HepG2 (cell line): ENCODE results near the gene NIN. TPM values are rescaled to one million over a fixed set of nuclear protein-coding genes. Genes with fewer than 3 reads are reported as not detected.

Experiments
- ASH2L ChIP-seq: fragments of 300-600, 200-600 bp; sonication (generic); IDR thresholded peaks from 2 replicates; pipeline ENCODE4 v1.7.0; 2017; ENCODE audit warnings: low read depth, mild to moderate bottlenecking, moderate library complexity, mixed read lengths, low read length; ENCODE audit not compliant: insufficient read length
- FOSL2 ChIP-seq: sonication (generic); formaldehyde crosslinking; IDR thresholded peaks from 2 replicates; pipeline ENCODE4 v1.4.0; 2020; ENCODE audit warnings: missing genetic modification reagents
- KDM3A ChIP-seq: IDR thresholded peaks from 2 replicates; pipeline ENCODE4 v1.6.1; 2018; ENCODE audit warnings: low read depth, missing compliant biosample characterization
- KLF16 ChIP-seq, 2 experiments: sonication (generic) in 1 of 2; formaldehyde crosslinking in 1 of 2; IDR thresholded peaks; 2 replicates each; pipeline versions ENCODE4 v1.6.1 to v1.8.0; 2016 to 2023; ENCODE audit warnings: missing genetic modification reagents in 2 of 2, missing compliant biosample characterization in 1 of 2
- PAWR ChIP-seq: sonication (generic); formaldehyde crosslinking; IDR thresholded peaks from 2 replicates; pipeline ENCODE4 v1.4.0; 2020; ENCODE audit warnings: missing genetic modification reagents, mild to moderate bottlenecking, borderline replicate concordance
- REPIN1 ChIP-seq: sonication (generic); formaldehyde crosslinking; IDR thresholded peaks from 2 replicates; pipeline ENCODE4 v1.8.0; 2022; ENCODE audit warnings: missing genetic modification reagents, low read depth, mild to moderate bottlenecking, borderline replicate concordance
- ZFP82 ChIP-seq: sonication (generic); formaldehyde crosslinking; IDR thresholded peaks from 2 replicates; pipeline ENCODE4 v1.5.1; 2020; ENCODE audit warnings: mild to moderate bottlenecking, missing genetic modification reagents, borderline replicate concordance
- ZFYVE20 ChIP-seq: sonication (generic); formaldehyde crosslinking; IDR thresholded peaks from 2 replicates; pipeline ENCODE4 v1.8.0; 2023; ENCODE audit warnings: low read depth, mild to moderate bottlenecking, moderate library complexity, missing genetic modification reagents, borderline replicate concordance
- ZNF501 ChIP-seq: sonication (generic); formaldehyde crosslinking; IDR thresholded peaks from 2 replicates; pipeline ENCODE4 v1.5.1; 2020; ENCODE audit warnings: mild to moderate bottlenecking, moderate library complexity, missing genetic modification reagents
- ZNF547 ChIP-seq: sonication (generic); formaldehyde crosslinking; IDR thresholded peaks from 2 replicates; pipeline ENCODE4 v1.5.1; 2020; ENCODE audit warnings: mild to moderate bottlenecking, missing genetic modification reagents
- ZNF557 ChIP-seq: sonication (generic); formaldehyde crosslinking; IDR thresholded peaks from 2 replicates; pipeline ENCODE4 v1.4.0; 2020; ENCODE audit warnings: missing genetic modification reagents
- ZNF577 ChIP-seq: sonication (generic); formaldehyde crosslinking; IDR thresholded peaks from 2 replicates; pipeline ENCODE4 v1.4.0; 2020; ENCODE audit warnings: mild to moderate bottlenecking, low read depth, missing genetic modification reagents, borderline replicate concordance
- ZNF660 ChIP-seq: sonication (generic); formaldehyde crosslinking; IDR thresholded peaks from 2 replicates; pipeline ENCODE4 v1.5.1; 2020; ENCODE audit warnings: mild to moderate bottlenecking, low read depth, missing genetic modification reagents, borderline replicate concordance
- ZNF678 ChIP-seq: sonication (generic); formaldehyde crosslinking; IDR thresholded peaks from 2 replicates; pipeline ENCODE4 v1.4.0; 2020; ENCODE audit warnings: mild to moderate bottlenecking, missing genetic modification reagents
- ZNF879 ChIP-seq: sonication (generic); formaldehyde crosslinking; IDR thresholded peaks from 2 replicates; pipeline ENCODE4 v1.8.1; 2023; ENCODE audit warnings: missing genetic modification reagents
- polyA plus RNA-seq, 8 experiments: library from polyadenylated mRNA; depleted of rRNA in 3 of 8; stranded (reverse) in 7 of 8; unstranded in 1 of 8; fragments of >200 nt; fragmentation: Illumina TruSeq in 4 of 8; extraction: Trizol in 4 of 8; gene quantifications; 2 replicates each; pipeline versions ENCODE4 v1.2.1 to v1.2.3, GENCODE V29; 2011 to 2016; ENCODE audit warnings: low read depth in 4 of 8, missing spikeins in 1 of 8, mixed read lengths in 1 of 8; ENCODE audit not compliant: insufficient read depth in 1 of 8
- total RNA-seq, 5 experiments: library from RNA; depleted of rRNA; stranded (reverse); fragments of >200 nt; fragmentation: Illumina TruSeq; extraction: Trizol; gene quantifications; 2 replicates each; pipeline ENCODE4 v1.2.3, GENCODE V29; 2016; ENCODE audit warnings: low read depth in 1 of 5
- TF ChIP-seq, protein P1 (sequence below): sonication (generic); formaldehyde crosslinking; IDR thresholded peaks from 2 replicates; pipeline ENCODE4 v1.5.0; 2020; ENCODE audit warnings: missing genetic modification reagents
- TF ChIP-seq, protein P2 (sequence below): sonication (generic); formaldehyde crosslinking; IDR thresholded peaks from 2 replicates; pipeline ENCODE4 v1.5.0; 2020; ENCODE audit warnings: mild to moderate bottlenecking, missing genetic modification reagents, borderline replicate concordance

Gene NIN
- total and polyA plus RNA-seq, 2 of the 13 experiments (the other 11 are each of a cell fraction or from before 2014, with no cell fraction given): 2.8 to 9.7 TPM

DNA sequence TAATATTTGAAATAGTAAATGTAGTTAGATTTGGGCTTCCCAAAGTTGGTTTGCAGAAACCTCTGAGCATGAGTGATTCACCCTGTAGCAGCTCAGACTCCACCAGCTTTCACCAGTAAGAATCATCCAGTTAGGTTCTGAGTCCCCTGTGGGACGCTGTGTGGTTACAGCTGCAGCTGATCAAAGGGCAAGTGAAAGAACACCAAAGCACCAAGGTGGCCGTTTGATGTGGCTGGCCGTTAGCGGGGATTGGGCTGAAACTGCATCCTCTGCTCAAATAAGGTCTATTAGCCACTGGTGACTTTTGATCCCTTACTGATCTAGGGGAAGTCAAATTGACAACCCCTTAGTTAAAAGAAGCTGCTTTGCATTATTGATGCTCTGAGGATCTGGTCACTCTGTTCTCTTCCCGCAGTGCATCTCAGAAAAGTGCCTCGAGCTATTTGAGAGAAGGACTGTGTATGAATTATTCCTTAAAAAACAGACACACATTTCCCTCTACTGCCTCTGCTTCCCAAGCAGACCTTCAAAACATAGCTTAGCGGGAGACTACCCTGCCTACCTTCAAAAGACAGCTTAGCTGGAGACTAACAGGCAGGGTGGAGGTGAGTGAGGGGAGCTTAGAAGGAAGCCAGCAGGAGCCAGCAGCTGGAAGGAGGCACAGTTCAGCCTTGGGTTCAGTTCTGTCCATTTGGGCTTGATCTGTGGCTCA, 44.6 kb upstream of the NIN start (continued):
- peak; percentile 51 for TF ChIP-seq ASH2L
- no peak for TF ChIP-seq ZNF547 (CRISPR knock-in tag)
- no peak for TF ChIP-seq KDM3A (CRISPR knock-in tag)
- TF ChIP-seq FOSL2 (CRISPR knock-in tag): peak; percentile 81
- no peak for TF ChIP-seq ZNF879 (CRISPR knock-in tag)
- no peak for TF ChIP-seq ZNF660 (CRISPR knock-in tag)
- TF ChIP-seq, protein P1, sequence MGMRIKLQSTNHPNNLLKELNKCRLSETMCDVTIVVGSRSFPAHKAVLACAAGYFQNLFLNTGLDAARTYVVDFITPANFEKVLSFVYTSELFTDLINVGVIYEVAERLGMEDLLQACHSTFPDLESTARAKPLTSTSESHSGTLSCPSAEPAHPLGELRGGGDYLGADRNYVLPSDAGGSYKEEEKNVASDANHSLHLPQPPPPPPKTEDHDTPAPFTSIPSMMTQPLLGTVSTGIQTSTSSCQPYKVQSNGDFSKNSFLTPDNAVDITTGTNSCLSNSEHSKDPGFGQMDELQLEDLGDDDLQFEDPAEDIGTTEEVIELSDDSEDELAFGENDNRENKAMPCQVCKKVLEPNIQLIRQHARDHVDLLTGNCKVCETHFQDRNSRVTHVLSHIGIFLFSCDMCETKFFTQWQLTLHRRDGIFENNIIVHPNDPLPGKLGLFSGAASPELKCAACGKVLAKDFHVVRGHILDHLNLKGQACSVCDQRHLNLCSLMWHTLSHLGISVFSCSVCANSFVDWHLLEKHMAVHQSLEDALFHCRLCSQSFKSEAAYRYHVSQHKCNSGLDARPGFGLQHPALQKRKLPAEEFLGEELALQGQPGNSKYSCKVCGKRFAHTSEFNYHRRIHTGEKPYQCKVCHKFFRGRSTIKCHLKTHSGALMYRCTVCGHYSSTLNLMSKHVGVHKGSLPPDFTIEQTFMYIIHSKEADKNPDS (CRISPR knock-in tag): no peak
- TF ChIP-seq REPIN1 (CRISPR knock-in tag): no peak
- no peak for TF ChIP-seq ZNF557 (CRISPR knock-in tag)
- TF ChIP-seq, protein P2, sequence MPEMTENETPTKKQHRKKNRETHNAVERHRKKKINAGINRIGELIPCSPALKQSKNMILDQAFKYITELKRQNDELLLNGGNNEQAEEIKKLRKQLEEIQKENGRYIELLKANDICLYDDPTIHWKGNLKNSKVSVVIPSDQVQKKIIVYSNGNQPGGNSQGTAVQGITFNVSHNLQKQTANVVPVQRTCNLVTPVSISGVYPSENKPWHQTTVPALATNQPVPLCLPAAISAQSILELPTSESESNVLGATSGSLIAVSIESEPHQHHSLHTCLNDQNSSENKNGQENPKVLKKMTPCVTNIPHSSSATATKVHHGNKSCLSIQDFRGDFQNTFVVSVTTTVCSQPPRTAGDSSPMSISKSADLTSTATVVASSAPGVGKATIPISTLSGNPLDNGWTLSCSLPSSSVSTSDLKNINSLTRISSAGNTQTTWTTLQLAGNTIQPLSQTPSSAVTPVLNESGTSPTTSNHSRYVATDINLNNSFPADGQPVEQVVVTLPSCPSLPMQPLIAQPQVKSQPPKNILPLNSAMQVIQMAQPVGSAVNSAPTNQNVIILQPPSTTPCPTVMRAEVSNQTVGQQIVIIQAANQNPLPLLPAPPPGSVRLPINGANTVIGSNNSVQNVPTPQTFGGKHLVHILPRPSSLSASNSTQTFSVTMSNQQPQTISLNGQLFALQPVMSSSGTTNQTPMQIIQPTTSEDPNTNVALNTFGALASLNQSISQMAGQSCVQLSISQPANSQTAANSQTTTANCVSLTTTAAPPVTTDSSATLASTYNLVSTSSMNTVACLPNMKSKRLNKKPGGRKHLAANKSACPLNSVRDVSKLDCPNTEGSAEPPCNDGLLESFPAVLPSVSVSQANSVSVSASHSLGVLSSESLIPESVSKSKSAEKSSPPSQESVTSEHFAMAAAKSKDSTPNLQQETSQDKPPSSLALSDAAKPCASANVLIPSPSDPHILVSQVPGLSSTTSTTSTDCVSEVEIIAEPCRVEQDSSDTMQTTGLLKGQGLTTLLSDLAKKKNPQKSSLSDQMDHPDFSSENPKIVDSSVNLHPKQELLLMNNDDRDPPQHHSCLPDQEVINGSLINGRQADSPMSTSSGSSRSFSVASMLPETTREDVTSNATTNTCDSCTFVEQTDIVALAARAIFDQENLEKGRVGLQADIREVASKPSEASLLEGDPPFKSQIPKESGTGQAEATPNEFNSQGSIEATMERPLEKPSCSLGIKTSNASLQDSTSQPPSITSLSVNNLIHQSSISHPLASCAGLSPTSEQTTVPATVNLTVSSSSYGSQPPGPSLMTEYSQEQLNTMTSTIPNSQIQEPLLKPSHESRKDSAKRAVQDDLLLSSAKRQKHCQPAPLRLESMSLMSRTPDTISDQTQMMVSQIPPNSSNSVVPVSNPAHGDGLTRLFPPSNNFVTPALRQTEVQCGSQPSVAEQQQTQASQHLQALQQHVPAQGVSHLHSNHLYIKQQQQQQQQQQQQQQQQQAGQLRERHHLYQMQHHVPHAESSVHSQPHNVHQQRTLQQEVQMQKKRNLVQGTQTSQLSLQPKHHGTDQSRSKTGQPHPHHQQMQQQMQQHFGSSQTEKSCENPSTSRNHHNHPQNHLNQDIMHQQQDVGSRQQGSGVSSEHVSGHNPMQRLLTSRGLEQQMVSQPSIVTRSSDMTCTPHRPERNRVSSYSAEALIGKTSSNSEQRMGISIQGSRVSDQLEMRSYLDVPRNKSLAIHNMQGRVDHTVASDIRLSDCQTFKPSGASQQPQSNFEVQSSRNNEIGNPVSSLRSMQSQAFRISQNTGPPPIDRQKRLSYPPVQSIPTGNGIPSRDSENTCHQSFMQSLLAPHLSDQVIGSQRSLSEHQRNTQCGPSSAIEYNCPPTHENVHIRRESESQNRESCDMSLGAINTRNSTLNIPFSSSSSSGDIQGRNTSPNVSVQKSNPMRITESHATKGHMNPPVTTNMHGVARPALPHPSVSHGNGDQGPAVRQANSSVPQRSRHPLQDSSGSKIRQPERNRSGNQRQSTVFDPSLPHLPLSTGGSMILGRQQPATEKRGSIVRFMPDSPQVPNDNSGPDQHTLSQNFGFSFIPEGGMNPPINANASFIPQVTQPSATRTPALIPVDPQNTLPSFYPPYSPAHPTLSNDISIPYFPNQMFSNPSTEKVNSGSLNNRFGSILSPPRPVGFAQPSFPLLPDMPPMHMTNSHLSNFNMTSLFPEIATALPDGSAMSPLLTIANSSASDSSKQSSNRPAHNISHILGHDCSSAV (CRISPR knock-in tag): no peak
- no peak for TF ChIP-seq KLF16 (CRISPR knock-in tag; IDR thresholded peaks at IDR 0.05)
- no peak for TF ChIP-seq ZNF577
- TF ChIP-seq ZFP82 (CRISPR knock-in tag): no peak
- no peak for TF ChIP-seq ZFYVE20 (CRISPR knock-in tag)
- TF ChIP-seq PAWR (CRISPR knock-in tag): no peak
- TF ChIP-seq ZNF678 (CRISPR knock-in tag): no peak
- no peak for TF ChIP-seq ZNF501 (CRISPR knock-in tag)
